ENCODE results near the gene CLEC10A.

Gene CLEC10A

GRCh38 chr17:7035591-7036368, 44.3 kb downstream of the CLEC10A start, which contains the start of gene SLC16A13:
Gene SLC16A13 (plus strand): TSS chr17:7036015. CDS start chr17:7036383, 368 bp downstream.
- DNase-seq: peak; percentile 96

GRCh38 chr17:7034955-7035590, 45.0 kb downstream of the CLEC10A start:
- DNase-seq: no peak

- DNase-seq: no peak
These were observed 50.4 kb downstream of the CLEC10A start for GRCh38 chr17:7029659-7030058.

- DNase-seq: no peak
These were observed 51.0 kb downstream of the CLEC10A start for GRCh38 chr17:7029096-7029495.

- DNase-seq: no peak
These were observed 52.7 kb downstream of the CLEC10A start for GRCh38 chr17:7027335-7027734.

- no peak for DNase-seq
These were observed 53.5 kb downstream of the CLEC10A start for GRCh38 chr17:7026471-7027115.

- DNase-seq: no peak
These were observed 54.8 kb downstream of the CLEC10A start for GRCh38 chr17:7025245-7025644.

Measured in NCI-H510A treated with DMSO at 0.1 percent for 48 hours (cell line).